NCI-H1417 (cell line): ENCODE results near the gene ZNF540.
"Not testable (repeated sequence)": the region's sequence is repeated elsewhere in the genome, so short reads cannot be mapped to it uniquely, and the experiment has no call there.

Experiments
- DNase-seq, 3 experiments: peaks; one replicate each; lab custom pipeline; 2025; lab: John Stamatoyannopoulos, UW

Gene ZNF540

GRCh38 chr19:37594304-37594981 lies at the start of gene ZNF540, which contains the start of gene ZNF571:
Gene ZNF540 (plus strand): TSS chr19:37594876. CDS start chr19:37598448, 3,572 bp downstream.
Gene ZNF571 (minus strand): TSS chr19:37594792. CDS start chr19:37586676, 8,116 bp downstream.
- peak; percentile 95 to 98 (median 95) for DNase-seq

- DNase-seq, result peak in 1 of 3 experiments; percentile 40
Measured at GRCh38 chr19:37551129-37551993, 43.3 kb upstream of the ZNF540 start.

GRCh38 chr19:37563518-37563917 lies 31.2 kb upstream of the ZNF540 start:
- DNase-seq, result no peak

GRCh38 chr19:37564624-37565369 lies 29.9 kb upstream of the ZNF540 start:
- no peak for DNase-seq

- DNase-seq, result no peak
Measured at GRCh38 chr19:37565370-37565669, 29.4 kb upstream of the ZNF540 start.

GRCh38 chr19:37572203-37572602 lies 22.5 kb upstream of the ZNF540 start:
- DNase-seq, result no peak

GRCh38 chr19:37583340-37583739 lies 11.3 kb upstream of the ZNF540 start:
- no peak for DNase-seq

- no peak for DNase-seq
Measured at GRCh38 chr19:37593996-37594303, 726 bp upstream of the ZNF540 start.

- DNase-seq, result peak in 2 of 3 experiments; percentile 80 to 82
Measured at GRCh38 chr19:37594982-37595382, 306 bp downstream of the ZNF540 start.

- DNase-seq, result no peak
Measured at GRCh38 chr19:37635076-37636056, 40.7 kb downstream of the ZNF540 start.

- peak in 1 of 3 experiments; percentile 57 for DNase-seq
Measured at GRCh38 chr19:37654118-37654517, 59.4 kb downstream of the ZNF540 start.

- peak; percentile 70 to 89 (median 88) for DNase-seq
Measured at GRCh38 chr19:37654629-37655300, 60.1 kb downstream of the ZNF540 start.

- DNase-seq, result peak; percentile 94 to 95 (median 95)
Measured at GRCh38 chr19:37655301-37655688, 60.6 kb downstream of the ZNF540 start, which contains the start of gene ZFP30. Gene ZFP30 (minus strand): TSS chr19:37655465. CDS start chr19:37647822, 7,643 bp downstream.

GRCh38 chr19:37655689-37656371 lies 61.2 kb downstream of the ZNF540 start:
- DNase-seq, result peak; percentile 94 to 96 (median 95)

- not testable (repeated sequence) for DNase-seq
Measured at GRCh38 chr19:37657157-37657556, 62.5 kb downstream of the ZNF540 start.
